Panc1 (cell line): ENCODE data around the gene NKAIN2. TPM values are rescaled to one million over a fixed set of nuclear protein-coding genes. Genes with fewer than 3 reads are reported as not detected.

Experiments
- ATAC-seq: fragments of 200-7000 bp; cut with Tn5 transposase; 2 replicates; pipeline ENCODE4 v1.9.1; 2020; ENCODE audit warnings: mild to moderate bottlenecking, moderate library complexity
- BruUV-seq: library from RNA; stranded (reverse); fragments of 400-500 nt; replicated peaks from 2 replicates; lab custom pipeline; 2021; lab: Mats Ljungman, UMichigan
- CTCF ChIA-PET: fragments of 300-600 bp; sonication (Branson Sonifier 250); formaldehyde crosslinking; loops from one replicate; lab custom pipeline; 2022; ENCODE audit warnings: antibody characterized with exemption; lab: Charles Lee
- POLR2A ChIA-PET: fragments of 300-600 bp; sonication (Branson Sonifier 250); formaldehyde crosslinking; loops from one replicate; lab custom pipeline; 2022; ENCODE audit warnings: antibody characterized with exemption; lab: Charles Lee
- DNase-seq: peaks from one replicate; pipeline ENCODE4 v3.0.0-alpha.2; 2010; ENCODE audit warnings: low read depth, low spot score
- H3K27ac ChIP-seq: 2 replicates; pipeline ENCODE4 v1.5.1; 2011; ENCODE audit warnings: mild to moderate bottlenecking, low read length, inconsistent platforms
- H3K27me3 ChIP-seq: fragments of 200-500 bp; sonication (Bioruptor generic); 2 replicates; pipeline ENCODE4 v1.6.0; 2014; ENCODE audit warnings: low read length, inconsistent platforms; ENCODE audit not compliant: control insufficient read depth, insufficient read depth
- H3K36me3 ChIP-seq: fragments of 200-500 bp; sonication (Bioruptor generic); 2 replicates; pipeline ENCODE4 v1.5.1; 2014; ENCODE audit warnings: inconsistent platforms, mild to moderate bottlenecking, low read length, moderate library complexity; ENCODE audit not compliant: control insufficient read depth, insufficient read depth
- H3K4me1 ChIP-seq: 2 replicates; pipeline ENCODE4 v1.5.1; 2011; ENCODE audit warnings: inconsistent platforms, mild to moderate bottlenecking, low read length, moderate library complexity; ENCODE audit not compliant: control insufficient read depth, insufficient read depth
- H3K4me3 ChIP-seq, 2 experiments: 2 replicates each; pipeline ENCODE4 v1.5.1; 2011 to 2012; ENCODE audit warnings: low read depth in 2 of 2, low read length in 2 of 2, mild to moderate bottlenecking in 2 of 2, inconsistent platforms in 1 of 2, moderate library complexity in 1 of 2
- H3K9me3 ChIP-seq: fragments of 200-500 bp; sonication (Bioruptor generic); 2 replicates; pipeline ENCODE4 v1.5.1; 2014; ENCODE audit warnings: low read depth, mild to moderate bottlenecking, inconsistent platforms, low read length, moderate library complexity; ENCODE audit not compliant: control insufficient read depth, insufficient read depth
- CTCF ChIP-seq: fragments of 450-650 bp; IDR thresholded peaks from 2 replicates; pipeline ENCODE4 v1.5.1; 2017; ENCODE audit warnings: mild to moderate bottlenecking
- POLR2AphosphoS5 ChIP-seq: IDR thresholded peaks from 2 replicates; pipeline ENCODE4 v1.6.1; 2012; ENCODE audit warnings: mild to moderate bottlenecking, low read depth, low read length, moderate library complexity
- REST ChIP-seq, 2 experiments: IDR thresholded peaks; 2 replicates each; pipeline ENCODE4 v1.6.1; 2011 to 2012; ENCODE audit warnings: low read depth in 2 of 2, control low read depth in 1 of 2, low read length in 1 of 2, mild to moderate bottlenecking in 1 of 2, moderate library complexity in 1 of 2; ENCODE audit not compliant: insufficient read depth in 1 of 2
- SIN3A ChIP-seq: IDR thresholded peaks from 2 replicates; pipeline ENCODE4 v1.6.1; 2012; ENCODE audit warnings: low read depth, mild to moderate bottlenecking, low read length, moderate library complexity, borderline replicate concordance; ENCODE audit not compliant: insufficient read depth
- TCF7L2 ChIP-seq: IDR thresholded peaks from 2 replicates; pipeline ENCODE4 v1.6.1; 2011; ENCODE audit warnings: mild to moderate bottlenecking, low read depth, low read length, inconsistent platforms
- in situ Hi-C: cut with HindIII; loops from 2 replicates; pipeline ENCODE4 v1.10.0; 2016; ENCODE audit warnings: low sequenced_read_pairs, low pct_unique_long_range_greater_than_20kb
- intact Hi-C: fragments of 100-400 bp; cut with micrococcal nuclease; formaldehyde crosslinking; loops from one replicate; pipeline ENCODE4 v1.10.0; 2022; ENCODE audit not compliant: unreplicated experiment
- total RNA-seq: library from RNA; stranded (reverse); gene quantifications from one replicate; pipeline ENCODE4 v1.2.1, GENCODE V29; 2021; ENCODE audit not compliant: unreplicated experiment

Gene NKAIN2
- total RNA-seq, 1 experiment from 2014 or later, result 2.6 TPM

- ATAC-seq, result no peak
- no peaks in the 10 kb centered on the region for H3K27me3 ChIP-seq
- H3K9me3 ChIP-seq, result no peaks in the 10 kb centered on the region
- H3K36me3 ChIP-seq, result no peaks in the 10 kb centered on the region
- no peaks in the 10 kb centered on the region for H3K4me1 ChIP-seq
- no peak overlapping the region for H3K4me3 ChIP-seq
- no peak overlapping the region for H3K27ac ChIP-seq
- BruUV-seq, result no TSS peak
- TF ChIP-seq POLR2AphosphoS5 (no peak), TCF7L2 (no peak), SIN3A (no peak), REST (IDR thresholded peaks at IDR 0.05; ENCODE audit: insufficient read depth in 1 of 2, low read depth in 2 of 2, low read length in 1 of 2) (no peak), CTCF (no peak)
- POLR2A ChIA-PET, result no interaction called here
- CTCF ChIA-PET, result no interaction called here
- no peak for DNase-seq
- in situ Hi-C loops, result no loop called here
- intact Hi-C loops, result no loop called here
Observed at GRCh38 chr6:123859291-123859690, 55.6 kb downstream of the NKAIN2 start.

GRCh38 chr6:123869334-123869733 lies 65.7 kb downstream of the NKAIN2 start:
- no TSS peak for BruUV-seq
- CTCF ChIA-PET, result no interaction called here
- ATAC-seq, result no peak
- no peak overlapping the region for H3K4me3 ChIP-seq
- POLR2A ChIA-PET, result interaction anchor here (0.5 kb wide), 1 partner anchor 640 kb away, joined by 3 read pairs; no protein-coding TSS in a partner anchor
- intact Hi-C loops (no loop called here), in situ Hi-C loops (no loop called here)
- 0 out of 2 replicates have a peak, but pooled peaks cover 3% of the 10 kb centered on the region for H3K9me3 ChIP-seq
- no peak for TF ChIP-seq POLR2AphosphoS5
- no peak for TF ChIP-seq CTCF
- H3K27ac ChIP-seq, result no peak overlapping the region
- H3K36me3 ChIP-seq, result no peaks in the 10 kb centered on the region; the same call in 1 of the 2 replicates
- DNase-seq, result no peak
- H3K4me1 ChIP-seq, result no peaks in the 10 kb centered on the region
- no peaks in the 10 kb centered on the region for H3K27me3 ChIP-seq
